Muscle layer of colon (tissue), 2 donors: ENCODE measurements around the gene GLIS1.

Experiments used
- H3K27ac ChIP-seq: one replicate; pipeline ENCODE4 v1.7.0; 2013; ENCODE audit warnings: low read depth, mild to moderate bottlenecking, low read length, moderate library complexity
- H3K27me3 ChIP-seq, 2 donors: one replicate each; pipeline ENCODE4 v1.7.0; 2013; ENCODE audit warnings: low read length in 2 of 2, mild to moderate bottlenecking in 2 of 2; ENCODE audit not compliant: insufficient read depth in 2 of 2, control insufficient read depth in 1 of 2
- H3K36me3 ChIP-seq: one replicate; pipeline ENCODE4 v1.7.0; 2013; ENCODE audit warnings: mild to moderate bottlenecking, low read length; ENCODE audit not compliant: insufficient read depth
- H3K4me1 ChIP-seq: one replicate; pipeline ENCODE4 v1.7.0; 2013; ENCODE audit warnings: mild to moderate bottlenecking, low read length; ENCODE audit not compliant: insufficient read depth
- H3K4me3 ChIP-seq, 2 donors: one replicate each; pipeline ENCODE4 v1.7.0; 2013; ENCODE audit warnings: low read length in 2 of 2, low read depth in 1 of 2, mild to moderate bottlenecking in 1 of 2, moderate library complexity in 1 of 2
- H3K9ac ChIP-seq: one replicate; pipeline ENCODE4 v1.7.0; 2013; ENCODE audit warnings: low read length
- H3K9me3 ChIP-seq: one replicate; pipeline ENCODE4 v1.7.0; 2013; ENCODE audit warnings: mild to moderate bottlenecking, low read length
- donor health status: abdominal sarcoma.
- donor health status: Adenocarcinoma of cecum.

Gene GLIS1

GRCh38 chr1:53482441-53483153 is 256.4 kb downstream of the GLIS1 start:
- Histone ChIP-seq H3K27ac (no peak overlapping the region), H3K9ac (no peak overlapping the region), H3K36me3 (no peaks in the 10 kb centered on the region), H3K27me3 (peaks cover 0 to 10% of the 10 kb centered on the region in 2 donors), H3K4me1 (no peaks in the 10 kb centered on the region), H3K9me3 (no peaks in the 10 kb centered on the region), H3K4me3 (no peak overlapping the region)

- Histone ChIP-seq H3K9ac (no peak overlapping the region), H3K4me3 (no peak overlapping the region), H3K27me3 (peaks cover 0 to 10% of the 10 kb centered on the region in 2 donors), H3K27ac (no peak overlapping the region), H3K4me1 (no peaks in the 10 kb centered on the region), H3K36me3 (no peaks in the 10 kb centered on the region), H3K9me3 (no peaks in the 10 kb centered on the region)
Observed at GRCh38 chr1:53481456-53481855, 257.5 kb downstream of the GLIS1 start.

- H3K36me3 ChIP-seq: no peaks in the 10 kb centered on the region
- H3K9ac ChIP-seq: no peak overlapping the region
- H3K9me3 ChIP-seq: no peaks in the 10 kb centered on the region
- no peak overlapping the region for H3K4me3 ChIP-seq
- no peak overlapping the region for H3K27ac ChIP-seq
- peaks cover 0 to 2% of the 10 kb centered on the region in 2 donors for H3K27me3 ChIP-seq
- no peaks in the 10 kb centered on the region for H3K4me1 ChIP-seq
Observed at GRCh38 chr1:53480678-53481077, 258.3 kb downstream of the GLIS1 start.

GRCh38 chr1:53478502-53478818 is 260.5 kb downstream of the GLIS1 start:
- Histone ChIP-seq H3K9ac (no peak overlapping the region), H3K27me3 (no peaks in the 10 kb centered on the region), H3K9me3 (no peaks in the 10 kb centered on the region), H3K36me3 (no peaks in the 10 kb centered on the region), H3K27ac (no peak overlapping the region), H3K4me1 (no peaks in the 10 kb centered on the region), H3K4me3 (no peak overlapping the region)

GRCh38 chr1:53477651-53478501 is 261.1 kb downstream of the GLIS1 start:
- Histone ChIP-seq H3K36me3 (no peaks in the 10 kb centered on the region), H3K9me3 (no peaks in the 10 kb centered on the region), H3K9ac (no peak overlapping the region), H3K27ac (no peak overlapping the region), H3K4me1 (no peaks in the 10 kb centered on the region), H3K27me3 (no peaks in the 10 kb centered on the region), H3K4me3 (no peak overlapping the region)

GRCh38 chr1:53476579-53476978 is 262.4 kb downstream of the GLIS1 start:
- no peak overlapping the region for H3K9ac ChIP-seq
- no peak overlapping the region for H3K4me3 ChIP-seq
- H3K9me3 ChIP-seq: no peaks in the 10 kb centered on the region
- no peak overlapping the region for H3K27ac ChIP-seq
- H3K36me3 ChIP-seq: no peaks in the 10 kb centered on the region
- H3K4me1 ChIP-seq: no peaks in the 10 kb centered on the region
- no peaks in the 10 kb centered on the region for H3K27me3 ChIP-seq

- Histone ChIP-seq H3K36me3 (no peaks in the 10 kb centered on the region), H3K9ac (no peak overlapping the region), H3K27ac (no peak overlapping the region), H3K4me1 (no peaks in the 10 kb centered on the region), H3K4me3 (no peak overlapping the region), H3K27me3 (no peaks in the 10 kb centered on the region), H3K9me3 (no peaks in the 10 kb centered on the region)
Observed at GRCh38 chr1:53475664-53476063, 263.3 kb downstream of the GLIS1 start.

- no peaks in the 10 kb centered on the region for H3K9me3 ChIP-seq
- H3K9ac ChIP-seq: no peak overlapping the region
- no peaks in the 10 kb centered on the region for H3K36me3 ChIP-seq
- no peak overlapping the region for H3K27ac ChIP-seq
- no peaks in the 10 kb centered on the region for H3K4me1 ChIP-seq
- H3K27me3 ChIP-seq: no peaks in the 10 kb centered on the region
- H3K4me3 ChIP-seq: no peak overlapping the region
Observed at GRCh38 chr1:53473463-53473862, 265.5 kb downstream of the GLIS1 start.

- H3K4me1 ChIP-seq: no peaks in the 10 kb centered on the region
Observed at GRCh38 chr1:53471000-53471399, 268.0 kb downstream of the GLIS1 start.

GRCh38 chr1:53470584-53470983 is 268.4 kb downstream of the GLIS1 start:
- H3K4me3 ChIP-seq: no peak overlapping the region

More at GRCh38 chr1:53471000-53471399, 268.0 kb downstream of the GLIS1 start:
- no peak overlapping the region for H3K9ac ChIP-seq
- H3K36me3 ChIP-seq: no peaks in the 10 kb centered on the region
- no peak overlapping the region for H3K4me3 ChIP-seq
- H3K27ac ChIP-seq: no peak overlapping the region
- H3K9me3 ChIP-seq: no peaks in the 10 kb centered on the region
- no peaks in the 10 kb centered on the region for H3K27me3 ChIP-seq

GRCh38 chr1:53470155-53470554 is 268.8 kb downstream of the GLIS1 start:
- Histone ChIP-seq H3K27ac (no peak overlapping the region), H3K4me3 (no peak overlapping the region), H3K9ac (no peak overlapping the region)

More at GRCh38 chr1:53470584-53470983, 268.4 kb downstream of the GLIS1 start:
- H3K9me3 ChIP-seq: no peaks in the 10 kb centered on the region
- H3K27me3 ChIP-seq: no peaks in the 10 kb centered on the region
- H3K9ac ChIP-seq: no peak overlapping the region
- no peak overlapping the region for H3K27ac ChIP-seq
- no peaks in the 10 kb centered on the region for H3K36me3 ChIP-seq
- H3K4me1 ChIP-seq: no peaks in the 10 kb centered on the region

More at GRCh38 chr1:53470155-53470554, 268.8 kb downstream of the GLIS1 start:
- H3K9me3 ChIP-seq: no peaks in the 10 kb centered on the region
- no peaks in the 10 kb centered on the region for H3K36me3 ChIP-seq
- no peaks in the 10 kb centered on the region for H3K4me1 ChIP-seq
- no peaks in the 10 kb centered on the region for H3K27me3 ChIP-seq
